ENCODE data around the gene CPD. TPM values are rescaled to one million over a fixed set of nuclear protein-coding genes. Genes with fewer than 3 reads are reported as not detected.
"Not testable (repeated sequence)": the region's sequence is repeated elsewhere in the genome, so short reads cannot be mapped to it uniquely, and the experiment has no call there.

Gene CPD
- total and polyA plus RNA-seq, 8 donors = 4.1 to 278 (median 22.0) TPM

- intact Hi-C loops (cut with DNase I; ENCODE audit: low total_unique reads) = no loop called here
- WGBS, 5 donors = 54 to 69% (median 56%) methylated on average over 4 of the region's 4 CpGs
Measured at GRCh38 chr17:30347488-30347887, 31.2 kb upstream of the CPD start.

GRCh38 chr17:30349252-30349651, 29.5 kb upstream of the CPD start:
- Histone ChIP-seq H3K9me3 (no peaks in the 10 kb centered on the region), H3K27ac (no peak overlapping the region), H3K27me3 (no peaks in the 10 kb centered on the region), H3K4me3 (no peak overlapping the region), H3K36me3 (no peaks in the 10 kb centered on the region), H3K4me1 (peaks cover 12 to 28% (median 23%) of the 10 kb centered on the region in 4 donors)
- intact Hi-C loops (cut with DNase I; ENCODE audit: low total_unique reads) = no loop called here
- no peak for DNase-seq
- TF ChIP-seq CTCF (IDR thresholded peaks at IDR 0.05) = no peak
- TF ChIP-seq POLR2AphosphoS5 (IDR thresholded peaks at IDR 0.05) = no peak
- TF ChIP-seq EP300 (IDR thresholded peaks at IDR 0.05) = no peak
- TF ChIP-seq POLR2A (IDR thresholded peaks at IDR 0.05) = no peak
- 80 to 96% (median 93%) methylated on average over 1 of the region's 1 CpG for WGBS, 5 donors

More at GRCh38 chr17:30347488-30347887, 31.2 kb upstream of the CPD start:
- H3K4me1 ChIP-seq = peaks cover 19 to 43% (median 29%) of the 10 kb centered on the region in 4 donors
- TF ChIP-seq EP300 (IDR thresholded peaks at IDR 0.05) = no peak
- no peak for TF ChIP-seq CTCF (IDR thresholded peaks at IDR 0.05)
- TF ChIP-seq POLR2AphosphoS5 (IDR thresholded peaks at IDR 0.05) = no peak
- TF ChIP-seq POLR2A (IDR thresholded peaks at IDR 0.05) = no peak
- H3K27me3 ChIP-seq = no peaks in the 10 kb centered on the region
- H3K9me3 ChIP-seq = no peaks in the 10 kb centered on the region
- DNase-seq = peak in 1 of 2 donors; percentile 26
- no peak overlapping the region for H3K4me3 ChIP-seq
- H3K36me3 ChIP-seq = no peaks in the 10 kb centered on the region
- H3K27ac ChIP-seq = no peak overlapping the region

- H3K36me3 ChIP-seq = not testable (repeated sequence)
- peak overlapping the region in 2 of 5 donors; percentile 7 to 35 for H3K27ac ChIP-seq
Measured at GRCh38 chr17:30351263-30351662, 27.5 kb upstream of the CPD start.

GRCh38 chr17:30351735-30352134, 27.0 kb upstream of the CPD start:
- no peaks in the 10 kb centered on the region for H3K36me3 ChIP-seq
- H3K27me3 ChIP-seq = no peaks in the 10 kb centered on the region
- H3K4me3 ChIP-seq = no peak overlapping the region
- WGBS, 5 donors = 83 to 96% (median 93%) methylated on average over 2 of the region's 2 CpGs
- peaks cover 0 to 3% (median 0%) of the 10 kb centered on the region in 4 donors for H3K4me1 ChIP-seq
- TF ChIP-seq CTCF (IDR thresholded peaks at IDR 0.05) = no peak
- TF ChIP-seq POLR2AphosphoS5 (IDR thresholded peaks at IDR 0.05) = no peak
- no peak for TF ChIP-seq EP300 (IDR thresholded peaks at IDR 0.05)
- no peak for TF ChIP-seq POLR2A (IDR thresholded peaks at IDR 0.05)
- DNase-seq = no peak
- H3K27ac ChIP-seq = peak overlapping the region in 2 of 5 donors; percentile 7 to 35
- intact Hi-C loops (cut with DNase I; ENCODE audit: low total_unique reads) = no loop called here
- H3K9me3 ChIP-seq = no peaks in the 10 kb centered on the region

More at GRCh38 chr17:30351263-30351662, 27.5 kb upstream of the CPD start:
- H3K4me3 ChIP-seq; intact Hi-C loops (cut with DNase I; ENCODE audit: low total_unique reads); H3K4me1 ChIP-seq; DNase-seq; H3K9me3 ChIP-seq; H3K27me3 ChIP-seq: not testable (repeated sequence)
- WGBS, 5 donors = 78 to 95% (median 90%) methylated on average over 4 of the region's 4 CpGs

- intact Hi-C loops (cut with DNase I; ENCODE audit: low total_unique reads) = no loop called here
- Histone ChIP-seq H3K4me1 (no peaks in the 10 kb centered on the region), H3K27ac (peak overlapping the region in 2 of 5 donors; percentile 35 to 55), H3K9me3 (no peaks in the 10 kb centered on the region), H3K27me3 (no peaks in the 10 kb centered on the region), H3K36me3 (no peaks in the 10 kb centered on the region), H3K4me3 (no peak overlapping the region)
- WGBS, 5 donors = 79 to 88% (median 85%) methylated on average over 2 of the region's 2 CpGs
- TF ChIP-seq POLR2A (IDR thresholded peaks at IDR 0.05) (no peak), EP300 (IDR thresholded peaks at IDR 0.05) (no peak), POLR2AphosphoS5 (IDR thresholded peaks at IDR 0.05) (no peak), CTCF (IDR thresholded peaks at IDR 0.05) (no peak)
- DNase-seq = no peak
Measured at GRCh38 chr17:30352240-30352814, 26.4 kb upstream of the CPD start.
